NCI-H446 (cell line): ENCODE results near the gene ARHGAP15.

Source experiments
- DNase-seq, 2 experiments: peaks; one replicate each; lab custom pipeline; 2025; lab: John Stamatoyannopoulos, UW

The ARHGAP15 gene

GRCh38 chr2:143453981-143454511 lies 324.8 kb downstream of the ARHGAP15 start:
- no peak for DNase-seq

GRCh38 chr2:143455317-143455716 lies 326.1 kb downstream of the ARHGAP15 start:
- DNase-seq: no peak

- DNase-seq: no peak
Observed at GRCh38 chr2:143458258-143459190, 329.3 kb downstream of the ARHGAP15 start.

GRCh38 chr2:143460382-143460781 lies 331.2 kb downstream of the ARHGAP15 start:
- DNase-seq: no peak

GRCh38 chr2:143463719-143464118 lies 334.5 kb downstream of the ARHGAP15 start:
- no peak for DNase-seq

- DNase-seq: no peak
Observed at GRCh38 chr2:143466391-143466790, 337.2 kb downstream of the ARHGAP15 start.

GRCh38 chr2:143467011-143467410 lies 337.8 kb downstream of the ARHGAP15 start:
- no peak for DNase-seq

GRCh38 chr2:143468341-143468888 lies 339.2 kb downstream of the ARHGAP15 start:
- DNase-seq: no peak

GRCh38 chr2:143469323-143469722 lies 340.1 kb downstream of the ARHGAP15 start:
- no peak for DNase-seq

- DNase-seq: no peak
Observed at GRCh38 chr2:143471550-143471949, 342.3 kb downstream of the ARHGAP15 start.

GRCh38 chr2:143473216-143473615 lies 344.0 kb downstream of the ARHGAP15 start:
- DNase-seq: no peak

GRCh38 chr2:143473820-143474219 lies 344.6 kb downstream of the ARHGAP15 start:
- DNase-seq: no peak

- no peak for DNase-seq
Observed at GRCh38 chr2:143474586-143474985, 345.4 kb downstream of the ARHGAP15 start.

GRCh38 chr2:143475041-143475776 lies 346.0 kb downstream of the ARHGAP15 start:
- no peak for DNase-seq

- no peak for DNase-seq
Observed at GRCh38 chr2:143476336-143477087, 347.3 kb downstream of the ARHGAP15 start.

- DNase-seq: no peak
Observed at GRCh38 chr2:143477714-143478443, 348.7 kb downstream of the ARHGAP15 start.

- no peak for DNase-seq
Observed at GRCh38 chr2:143480086-143480485, 350.9 kb downstream of the ARHGAP15 start.

GRCh38 chr2:143480601-143481236 lies 351.5 kb downstream of the ARHGAP15 start:
- no peak for DNase-seq

- DNase-seq: no peak
Observed at GRCh38 chr2:143481237-143481623, 352.0 kb downstream of the ARHGAP15 start.

- DNase-seq: no peak
Observed at GRCh38 chr2:143481733-143482132, 352.5 kb downstream of the ARHGAP15 start.

- no peak for DNase-seq
Observed at GRCh38 chr2:143482316-143482715, 353.1 kb downstream of the ARHGAP15 start.
